ENCODE data around the gene TRPM4. TPM values are rescaled to one million over a fixed set of nuclear protein-coding genes. Genes with fewer than 3 reads are reported as not detected.
A peak's percentile ranks its signal among the peaks of the same experiment; 100 is the strongest.

Gene TRPM4
- total and polyA plus RNA-seq, 2 of the 13 experiments (the other 11 are each of a cell fraction or from before 2014, with no cell fraction given) = 1.9 to 4.3 TPM

DNA sequence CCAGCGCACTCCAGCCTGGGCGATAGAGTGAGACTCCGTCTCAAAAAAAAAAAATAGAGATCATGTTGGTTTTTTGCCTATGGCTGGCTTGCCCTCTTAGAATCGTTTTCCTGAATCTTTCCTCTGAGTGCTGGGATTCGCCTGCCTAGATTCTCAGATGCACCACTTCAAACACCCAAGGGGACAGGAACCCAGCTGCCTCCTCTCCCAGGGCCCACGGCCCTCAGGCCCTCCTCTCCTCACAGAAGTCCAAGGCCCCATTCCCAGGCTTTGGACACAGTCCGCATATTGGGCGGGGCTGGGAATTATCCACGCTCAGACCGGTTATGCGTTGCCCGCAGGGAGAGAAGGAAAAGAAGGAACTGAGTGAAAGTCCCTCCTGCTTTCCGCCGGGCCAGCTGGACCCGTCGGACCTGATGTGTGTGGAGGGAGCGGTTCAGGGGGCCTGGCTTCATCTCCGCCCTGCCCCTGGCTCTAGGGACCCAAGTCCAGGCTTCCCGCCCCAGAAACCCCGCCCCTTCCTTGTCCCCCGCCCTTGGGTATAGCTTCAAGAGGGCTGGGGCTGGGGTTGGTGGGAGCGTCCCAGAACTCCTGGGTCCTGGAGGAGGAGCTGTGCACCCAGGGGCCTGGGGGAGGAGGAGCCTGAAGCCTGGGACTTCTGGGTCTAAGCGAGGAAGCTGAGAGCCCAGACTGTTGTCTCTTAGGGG lies 32.4 kb upstream of the TRPM4 start (continued):
- 0 out of 2 replicates have a peak, but pooled peaks have one; percentile 61 for TF ChIP-seq SIN3A (IDR thresholded peaks at IDR 0.05; ENCODE audit: borderline replicate concordance, low read depth, low read length)
- TF ChIP-seq ZNF230 (CRISPR knock-in tag; IDR thresholded peaks at IDR 0.05) = 0 out of 2 replicates have a peak, but pooled peaks have one; percentile 59
- peak; percentile 65 for TF ChIP-seq PHF8 (CRISPR knock-in tag; IDR thresholded peaks at IDR 0.05)
- peak; percentile 59 for TF ChIP-seq ZNF777 (CRISPR knock-in tag; IDR thresholded peaks at IDR 0.05)
- no peak for TF ChIP-seq IRF9 (CRISPR knock-in tag; IDR thresholded peaks at IDR 0.05; ENCODE audit: borderline replicate concordance)
- TF ChIP-seq ZNF335 (CRISPR knock-in tag; IDR thresholded peaks at IDR 0.05) = no peak
- peak; percentile 38; the same call in 1 of the 2 replicates for TF ChIP-seq ZNF224 (CRISPR knock-in tag; IDR thresholded peaks at IDR 0.05)
- TF ChIP-seq HNF1A (IDR thresholded peaks at IDR 0.05; ENCODE audit: low read depth) = no peak
- TF ChIP-seq HNF1A (CRISPR knock-in tag; IDR thresholded peaks at IDR 0.05; ENCODE audit: borderline replicate concordance) = no peak
- 0 out of 2 replicates have a peak, but pooled peaks have one; percentile 30 for TF ChIP-seq ZNF451 (CRISPR knock-in tag; IDR thresholded peaks at IDR 0.05)
- 0 out of 2 replicates have a peak, but pooled peaks have one; percentile 21 for TF ChIP-seq U2AF2 (IDR thresholded peaks at IDR 0.05; ENCODE audit: low read depth, low read length)
- peak; percentile 80 for TF ChIP-seq ZNF687 (CRISPR knock-in tag; IDR thresholded peaks at IDR 0.05)
- TF ChIP-seq GATAD1 (CRISPR knock-in tag; IDR thresholded peaks at IDR 0.05) = peak; percentile 69; the same call in 1 of the 2 replicates
- TF ChIP-seq CREM (IDR thresholded peaks at IDR 0.05) = peak; percentile 34; the same call in 1 of the 2 replicates
- TF ChIP-seq CREM (CRISPR knock-in tag; IDR thresholded peaks at IDR 0.05) = no peak
- no peak for TF ChIP-seq FOXA1 (IDR thresholded peaks at IDR 0.05)
- no peak for TF ChIP-seq FOXA1 (CRISPR knock-in tag; IDR thresholded peaks at IDR 0.05)
- peak; percentile 37; the same call in 1 of the 2 replicates for TF ChIP-seq ZHX1 (CRISPR knock-in tag; IDR thresholded peaks at IDR 0.05; ENCODE audit: low read depth)

Data from HepG2 (cell line).